BJ (cell line): Measurements from ENCODE around the gene PODXL. TPM values are rescaled to one million over a fixed set of nuclear protein-coding genes. Genes with fewer than 3 reads are reported as not detected.

Experiments used
- CTCF ChIA-PET: fragments of 350-600 bp; formaldehyde crosslinking; extraction: SDS; loops from one replicate; lab custom pipeline; 2021; ENCODE audit warnings: antibody characterized with exemption, inconsistent platforms; lab: Yijun Ruan, JAX
- POLR2A ChIA-PET: fragments of 300-600 bp; sonication (Branson Sonifier 250); formaldehyde crosslinking; extraction: SDS; loops from one replicate; lab custom pipeline; 2021; ENCODE audit warnings: antibody characterized with exemption; lab: Charles Lee
- DNase-seq: peaks from one replicate; pipeline ENCODE4 v3.0.0-alpha.2; 2011; ENCODE audit warnings: low read depth
- H3K27me3 ChIP-seq: 2 replicates; pipeline ENCODE4 v1.6.0; 2011; ENCODE audit warnings: low read length; ENCODE audit not compliant: control insufficient read depth, insufficient read depth
- H3K36me3 ChIP-seq: 2 replicates; pipeline ENCODE4 v1.5.1; 2011; ENCODE audit warnings: low read length; ENCODE audit not compliant: control insufficient read depth, insufficient read depth
- H3K4me3 ChIP-seq: 2 replicates; pipeline ENCODE4 v1.5.1; 2011; ENCODE audit warnings: low read depth, mild to moderate bottlenecking, control low read depth, low read length
- polyA plus RNA-seq: library from polyadenylated mRNA; depleted of rRNA; stranded (reverse); fragments of >200 nt; gene quantifications from 2 replicates; pipeline ENCODE4 v1.2.3, GENCODE V29; 2011
- TF ChIP-seq, protein P1 (sequence below): IDR thresholded peaks from 2 replicates; pipeline ENCODE4 v1.5.1; 2011; ENCODE audit warnings: low read depth, mild to moderate bottlenecking, control low read depth, inconsistent platforms, low read length, moderate library complexity; ENCODE audit not compliant: insufficient read depth

The PODXL gene
- polyA plus RNA-seq, 1 experiment = 0.53 TPM

- TF ChIP-seq, protein P1, sequence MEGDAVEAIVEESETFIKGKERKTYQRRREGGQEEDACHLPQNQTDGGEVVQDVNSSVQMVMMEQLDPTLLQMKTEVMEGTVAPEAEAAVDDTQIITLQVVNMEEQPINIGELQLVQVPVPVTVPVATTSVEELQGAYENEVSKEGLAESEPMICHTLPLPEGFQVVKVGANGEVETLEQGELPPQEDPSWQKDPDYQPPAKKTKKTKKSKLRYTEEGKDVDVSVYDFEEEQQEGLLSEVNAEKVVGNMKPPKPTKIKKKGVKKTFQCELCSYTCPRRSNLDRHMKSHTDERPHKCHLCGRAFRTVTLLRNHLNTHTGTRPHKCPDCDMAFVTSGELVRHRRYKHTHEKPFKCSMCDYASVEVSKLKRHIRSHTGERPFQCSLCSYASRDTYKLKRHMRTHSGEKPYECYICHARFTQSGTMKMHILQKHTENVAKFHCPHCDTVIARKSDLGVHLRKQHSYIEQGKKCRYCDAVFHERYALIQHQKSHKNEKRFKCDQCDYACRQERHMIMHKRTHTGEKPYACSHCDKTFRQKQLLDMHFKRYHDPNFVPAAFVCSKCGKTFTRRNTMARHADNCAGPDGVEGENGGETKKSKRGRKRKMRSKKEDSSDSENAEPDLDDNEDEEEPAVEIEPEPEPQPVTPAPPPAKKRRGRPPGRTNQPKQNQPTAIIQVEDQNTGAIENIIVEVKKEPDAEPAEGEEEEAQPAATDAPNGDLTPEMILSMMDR = no peak
- Histone ChIP-seq H3K4me3 (no peak overlapping the region), H3K27me3 (peaks cover 17% of the 10 kb centered on the region), H3K36me3 (no peaks in the 10 kb centered on the region)
- no peak for DNase-seq
- ChIA-PET CTCF (no interaction called here), POLR2A (no interaction called here)
Observed at GRCh38 chr7:131560061-131560460, 3.6 kb upstream of the PODXL start.

DNA sequence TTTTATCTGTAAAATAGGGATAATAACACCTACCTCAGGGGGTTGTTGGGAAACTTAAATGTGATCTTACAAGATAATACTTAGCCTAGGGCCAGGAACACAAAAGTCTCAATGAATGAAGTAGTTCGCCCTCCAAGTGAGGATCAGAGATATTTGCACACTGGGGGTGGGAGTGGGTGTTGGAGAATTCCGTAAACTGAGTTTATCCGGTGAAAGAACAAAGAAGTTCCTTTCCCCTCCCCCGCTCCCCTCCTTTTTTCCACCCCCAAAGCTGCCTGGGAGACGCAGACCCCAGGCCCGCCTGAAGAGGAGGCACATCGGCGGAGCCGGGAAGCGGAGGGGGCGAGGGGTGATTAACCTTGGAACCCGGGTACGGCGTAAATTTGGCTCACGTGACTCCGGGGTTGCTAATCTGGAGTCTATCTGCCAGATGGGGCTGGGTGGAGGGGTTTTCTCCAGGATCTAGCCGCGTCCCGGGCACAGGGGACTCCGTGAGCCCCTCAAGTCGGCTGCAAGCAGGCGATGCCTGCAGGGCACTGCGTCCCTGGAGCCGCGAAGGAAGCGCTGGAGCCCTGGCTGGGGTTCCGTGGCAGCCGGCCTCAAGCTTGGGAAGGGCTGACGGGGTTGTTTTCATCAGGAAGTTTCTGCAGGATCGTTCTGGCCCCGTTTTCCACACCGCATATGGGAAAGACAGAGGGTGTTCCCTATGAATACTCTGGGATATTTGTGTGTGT, 1.4 kb upstream of the PODXL start:
- H3K36me3 ChIP-seq = no peaks in the 10 kb centered on the region
- peaks cover 18% of the 10 kb centered on the region for H3K27me3 ChIP-seq
- H3K4me3 ChIP-seq = peak overlapping the region; percentile 25
- TF ChIP-seq, protein P1 = no peak
- ChIA-PET POLR2A (no interaction called here), CTCF (interaction anchor here (1.5 kb wide), 1 partner anchor 97 kb away, joined by 4 read pairs; no protein-coding TSS in a partner anchor)
- DNase-seq = no peak

GRCh38 chr7:131556909-131557651, 652 bp upstream of the PODXL start:
- CTCF ChIA-PET = interaction anchor here (1.5 kb wide), 1 partner anchor 98 kb away, joined by 4 read pairs; no protein-coding TSS in a partner anchor
- H3K36me3 ChIP-seq = no peaks in the 10 kb centered on the region
- H3K27me3 ChIP-seq = peaks cover 21% of the 10 kb centered on the region
- POLR2A ChIA-PET = no interaction called here
- TF ChIP-seq, protein P1 = no peak
- peak overlapping the region; percentile 44 for H3K4me3 ChIP-seq
- no peak for DNase-seq

DNA sequence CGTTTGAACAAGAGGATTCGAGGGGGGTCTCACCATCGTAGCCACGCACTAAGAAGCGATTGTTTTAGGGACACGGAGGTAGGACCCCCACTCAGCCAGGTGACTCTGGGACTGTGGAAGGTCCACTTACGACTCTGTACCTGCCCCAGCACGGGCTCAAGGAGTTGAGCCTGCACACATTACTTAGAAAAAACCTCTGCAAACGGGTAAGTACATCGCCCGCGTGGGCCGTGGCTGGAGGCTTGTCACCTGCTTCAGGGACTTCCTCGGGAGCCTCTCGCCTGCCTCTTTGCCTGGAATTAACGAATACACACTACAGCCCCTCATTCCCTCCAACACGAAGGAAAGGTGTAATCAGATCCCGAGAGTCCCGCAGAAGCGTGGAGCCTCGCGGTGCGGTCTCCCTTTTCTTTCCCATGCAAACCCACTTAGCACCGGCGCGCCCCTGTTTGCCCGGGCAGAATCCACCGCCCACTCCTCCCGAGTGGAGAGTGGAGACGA, 826 bp downstream of the PODXL start:
- Histone ChIP-seq H3K36me3 (no peaks in the 10 kb centered on the region), H3K27me3 (peaks cover 21% of the 10 kb centered on the region), H3K4me3 (peak overlapping the region; percentile 33)
- ChIA-PET POLR2A (no interaction called here), CTCF (no interaction called here)
- no peak for DNase-seq
- TF ChIP-seq, protein P1 = no peak
